Nephron (organoid): ENCODE data around the gene FAM50B.

Source experiments
- H3K27ac Mint-ChIP-seq, 3 experiments: 2 replicates each; pipeline ENCODE4 v1.8.0; 2020; ENCODE audit warnings: mixed read lengths in 3 of 3, mild to moderate bottlenecking in 2 of 3, moderate library complexity in 1 of 3
- H3K27me3 Mint-ChIP-seq: 2 replicates; pipeline ENCODE4 v1.8.0; 2021; ENCODE audit warnings: low read depth, mild to moderate bottlenecking, moderate library complexity, mixed read lengths
- H3K36me3 Mint-ChIP-seq: 2 replicates; pipeline ENCODE4 v1.8.0; 2020; ENCODE audit warnings: low read depth, mixed read lengths
- H3K4me1 Mint-ChIP-seq: 2 replicates; pipeline ENCODE4 v1.8.0; 2020; ENCODE audit warnings: mixed read lengths
- H3K4me3 Mint-ChIP-seq, 3 experiments: 2 replicates each; pipeline ENCODE4 v1.8.0; 2020; ENCODE audit warnings: mild to moderate bottlenecking in 3 of 3, mixed read lengths in 3 of 3, moderate library complexity in 2 of 3
- H3K9me3 Mint-ChIP-seq: 2 replicates; pipeline ENCODE4 v1.8.0; 2020; ENCODE audit warnings: mixed read lengths
- CTCF ChIP-seq, 3 experiments: fragments of 200-600 bp; sonication (generic); IDR thresholded peaks; one replicate each; pipeline ENCODE4 v1.5.0; 2021; ENCODE audit warnings: antibody characterized with exemption in 3 of 3; ENCODE audit not compliant: unreplicated experiment in 3 of 3

The FAM50B gene

GRCh38 chr6:3879194-3879952 lies 30.2 kb downstream of the FAM50B start:
- TF ChIP-seq CTCF (IDR thresholded peaks at IDR 0.05; ENCODE audit: unreplicated experiment in 3 of 3), result no peak
- Mint-ChIP-seq H3K27ac (no peak overlapping the region), H3K27me3 (peaks cover 8% of the 10 kb centered on the region), H3K4me1 (peaks cover 19% of the 10 kb centered on the region), H3K4me3 (no peak overlapping the region), H3K36me3 (no peaks in the 10 kb centered on the region), H3K9me3 (no peaks in the 10 kb centered on the region)

- no peaks in the 10 kb centered on the region for H3K9me3 Mint-ChIP-seq
- peaks cover 12% of the 10 kb centered on the region for H3K27me3 Mint-ChIP-seq
- no peak for TF ChIP-seq CTCF (IDR thresholded peaks at IDR 0.05; ENCODE audit: unreplicated experiment in 3 of 3)
- H3K4me1 Mint-ChIP-seq, result peaks cover 22% of the 10 kb centered on the region
- no peak overlapping the region for H3K27ac Mint-ChIP-seq
- H3K4me3 Mint-ChIP-seq, result no peak overlapping the region
- H3K36me3 Mint-ChIP-seq, result no peaks in the 10 kb centered on the region
Measured at GRCh38 chr6:3881711-3882421, 32.7 kb downstream of the FAM50B start.

- Mint-ChIP-seq H3K4me3 (no peak overlapping the region), H3K9me3 (no peaks in the 10 kb centered on the region), H3K27ac (peak overlapping the region; percentile 25 to 90 (median 82)), H3K27me3 (peaks cover 13% of the 10 kb centered on the region), H3K4me1 (peaks cover 22% of the 10 kb centered on the region), H3K36me3 (no peaks in the 10 kb centered on the region)
- no peak for TF ChIP-seq CTCF (IDR thresholded peaks at IDR 0.05; ENCODE audit: unreplicated experiment in 3 of 3)
Measured at GRCh38 chr6:3882431-3882830, 33.3 kb downstream of the FAM50B start.

GRCh38 chr6:3882866-3883265 lies 33.7 kb downstream of the FAM50B start:
- Mint-ChIP-seq H3K36me3 (no peaks in the 10 kb centered on the region), H3K4me3 (no peak overlapping the region), H3K27ac (peak overlapping the region; percentile 25 to 90 (median 82)), H3K27me3 (peaks cover 16% of the 10 kb centered on the region), H3K9me3 (no peaks in the 10 kb centered on the region), H3K4me1 (peaks cover 22% of the 10 kb centered on the region)
- no peak for TF ChIP-seq CTCF (IDR thresholded peaks at IDR 0.05; ENCODE audit: unreplicated experiment in 3 of 3)

- Mint-ChIP-seq H3K27ac (peak overlapping the region; percentile 75 to 90 (median 82)), H3K9me3 (no peaks in the 10 kb centered on the region), H3K27me3 (peaks cover 20% of the 10 kb centered on the region), H3K4me3 (no peak overlapping the region), H3K36me3 (no peaks in the 10 kb centered on the region), H3K4me1 (peaks cover 22% of the 10 kb centered on the region)
- no peak for TF ChIP-seq CTCF (IDR thresholded peaks at IDR 0.05; ENCODE audit: unreplicated experiment in 3 of 3)
Measured at GRCh38 chr6:3884007-3884745, 35.0 kb downstream of the FAM50B start.
